ENCODE data around the gene PDE6A. TPM values are rescaled to one million over a fixed set of nuclear protein-coding genes. Genes with fewer than 3 reads are reported as not detected.
"Not testable (repeated sequence)": the region's sequence is repeated elsewhere in the genome, so short reads cannot be mapped to it uniquely, and the experiment has no call there.

Gene PDE6A
- total RNA-seq, 6 experiments from 2014 or later: not detected

DNA sequence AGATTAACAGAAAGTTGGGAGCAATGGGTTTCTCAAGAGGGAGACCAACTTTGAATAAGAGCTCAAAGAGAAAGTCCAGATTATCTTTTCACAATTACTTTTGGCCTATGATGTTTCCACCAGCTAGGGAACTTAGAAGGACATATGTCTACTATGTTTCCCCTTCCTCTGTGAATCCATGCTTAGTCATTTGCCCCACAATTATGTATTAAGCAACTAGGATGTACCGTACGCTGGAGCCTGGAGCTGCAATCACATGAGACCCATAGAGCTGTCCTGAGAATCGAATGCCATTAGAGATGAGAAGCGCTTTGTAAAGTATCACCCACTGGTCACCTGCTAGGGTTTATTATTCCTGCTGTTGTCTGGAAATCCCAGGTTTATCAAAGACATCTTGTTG lies 78.8 kb downstream of the PDE6A start:
- H3K36me3 Mint-ChIP-seq (ENCODE audit: low read depth): peaks cover 8% of the 10 kb centered on the region; the same call in 1 of the 2 replicates
- TF ChIP-seq, protein P1, sequence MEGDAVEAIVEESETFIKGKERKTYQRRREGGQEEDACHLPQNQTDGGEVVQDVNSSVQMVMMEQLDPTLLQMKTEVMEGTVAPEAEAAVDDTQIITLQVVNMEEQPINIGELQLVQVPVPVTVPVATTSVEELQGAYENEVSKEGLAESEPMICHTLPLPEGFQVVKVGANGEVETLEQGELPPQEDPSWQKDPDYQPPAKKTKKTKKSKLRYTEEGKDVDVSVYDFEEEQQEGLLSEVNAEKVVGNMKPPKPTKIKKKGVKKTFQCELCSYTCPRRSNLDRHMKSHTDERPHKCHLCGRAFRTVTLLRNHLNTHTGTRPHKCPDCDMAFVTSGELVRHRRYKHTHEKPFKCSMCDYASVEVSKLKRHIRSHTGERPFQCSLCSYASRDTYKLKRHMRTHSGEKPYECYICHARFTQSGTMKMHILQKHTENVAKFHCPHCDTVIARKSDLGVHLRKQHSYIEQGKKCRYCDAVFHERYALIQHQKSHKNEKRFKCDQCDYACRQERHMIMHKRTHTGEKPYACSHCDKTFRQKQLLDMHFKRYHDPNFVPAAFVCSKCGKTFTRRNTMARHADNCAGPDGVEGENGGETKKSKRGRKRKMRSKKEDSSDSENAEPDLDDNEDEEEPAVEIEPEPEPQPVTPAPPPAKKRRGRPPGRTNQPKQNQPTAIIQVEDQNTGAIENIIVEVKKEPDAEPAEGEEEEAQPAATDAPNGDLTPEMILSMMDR (IDR thresholded peaks at IDR 0.05): no peak
- peaks cover 9% of the 10 kb centered on the region; the same call in 1 of the 2 replicates for H3K9me3 Mint-ChIP-seq
- H3K27ac Mint-ChIP-seq: no peak overlapping the region
- no peak overlapping the region for H3K4me3 Mint-ChIP-seq
- H3K27me3 Mint-ChIP-seq (ENCODE audit: insufficient read depth): peaks cover 38% of the 10 kb centered on the region
- DNase-seq: no peak
- no peaks in the 10 kb centered on the region for H3K4me1 Mint-ChIP-seq (ENCODE audit: low read depth)

DNA sequence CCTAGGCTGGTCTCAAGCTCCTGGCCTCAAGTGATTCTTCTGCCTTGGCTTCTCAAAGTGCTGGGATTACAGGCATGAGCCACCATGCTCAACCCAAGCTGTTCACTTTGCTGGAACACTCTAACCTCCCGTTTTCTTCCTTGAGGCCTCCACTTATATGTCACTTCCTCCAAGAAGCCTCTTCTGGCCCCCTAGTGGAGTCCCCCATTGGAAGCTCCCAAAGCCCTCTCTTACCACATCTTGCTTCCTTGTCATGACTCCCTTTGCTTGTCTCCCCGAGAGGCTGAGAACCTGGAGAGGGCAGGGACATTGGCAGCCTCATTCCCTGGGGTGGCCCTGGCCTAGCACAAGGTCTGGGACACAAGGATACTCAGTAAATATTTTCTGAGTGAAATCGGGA lies 80.8 kb downstream of the PDE6A start:
- no peak for DNase-seq
- H3K4me3 Mint-ChIP-seq: no peak overlapping the region
- peaks cover 35% of the 10 kb centered on the region for H3K27me3 Mint-ChIP-seq (ENCODE audit: insufficient read depth)
- no peak overlapping the region for H3K27ac Mint-ChIP-seq
- TF ChIP-seq, protein P1 (IDR thresholded peaks at IDR 0.05): no peak
- H3K4me1 Mint-ChIP-seq (ENCODE audit: low read depth): no peaks in the 10 kb centered on the region
- peaks cover 8% of the 10 kb centered on the region; the same call in 1 of the 2 replicates for H3K36me3 Mint-ChIP-seq (ENCODE audit: low read depth)
- H3K9me3 Mint-ChIP-seq: peaks cover 9% of the 10 kb centered on the region; the same call in 1 of the 2 replicates

DNA sequence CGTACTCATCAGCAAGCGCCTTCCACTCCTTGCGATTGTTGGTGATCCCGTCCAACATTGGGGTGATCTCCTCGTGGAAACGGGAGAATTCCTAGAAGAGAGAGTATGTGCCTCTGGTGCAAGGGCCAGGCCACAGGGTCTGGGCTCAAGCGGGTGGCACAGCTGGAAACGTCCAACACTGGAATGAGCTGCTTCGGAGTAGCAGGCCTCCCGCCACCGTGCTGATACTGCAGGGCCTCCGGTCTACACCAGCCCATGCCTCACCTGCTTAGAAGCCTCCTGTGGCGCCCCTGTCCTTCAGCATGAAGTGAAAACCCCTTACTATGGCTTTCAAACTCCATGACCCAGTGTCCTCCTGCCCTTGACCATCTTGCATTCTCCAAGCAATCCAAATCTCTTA lies 81.4 kb downstream of the PDE6A start:
- peaks cover 35% of the 10 kb centered on the region for H3K27me3 Mint-ChIP-seq (ENCODE audit: insufficient read depth)
- H3K36me3 Mint-ChIP-seq (ENCODE audit: low read depth): peaks cover 8% of the 10 kb centered on the region; the same call in 1 of the 2 replicates
- TF ChIP-seq, protein P1 (IDR thresholded peaks at IDR 0.05): no peak

DNA sequence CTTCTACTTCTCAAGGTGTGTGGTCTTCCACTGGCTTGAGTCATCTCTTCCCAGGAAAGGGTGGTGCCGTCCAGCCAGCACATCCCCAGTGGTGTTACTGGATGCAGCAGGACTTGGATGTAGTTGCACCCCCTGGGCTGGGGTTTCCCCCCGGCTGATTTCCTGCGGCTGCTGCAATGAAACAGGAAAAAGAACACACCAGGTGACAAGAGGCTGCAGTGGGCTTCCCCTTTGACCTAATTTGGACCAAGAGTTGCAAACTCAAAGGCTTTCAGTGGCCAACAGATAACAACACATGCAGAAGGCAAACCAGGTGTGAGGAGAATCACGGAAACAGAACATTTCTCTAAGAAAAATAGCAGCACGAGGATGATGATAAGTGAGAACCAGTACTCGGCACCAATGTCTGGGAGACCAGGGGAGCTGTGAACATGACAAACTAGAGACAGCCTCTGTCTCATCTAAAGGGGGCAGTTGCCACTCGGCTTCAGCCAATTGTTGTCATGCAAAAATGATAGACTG lies 83.7 kb downstream of the PDE6A start:
- no peak for DNase-seq

More for the DNA sequence above, 81.4 kb downstream of the PDE6A start:
- H3K4me1 Mint-ChIP-seq (ENCODE audit: low read depth): no peaks in the 10 kb centered on the region
- peaks cover 9% of the 10 kb centered on the region; the same call in 1 of the 2 replicates for H3K9me3 Mint-ChIP-seq
- no peak overlapping the region for H3K4me3 Mint-ChIP-seq
- no peak for DNase-seq
- H3K27ac Mint-ChIP-seq: no peak overlapping the region

DNA sequence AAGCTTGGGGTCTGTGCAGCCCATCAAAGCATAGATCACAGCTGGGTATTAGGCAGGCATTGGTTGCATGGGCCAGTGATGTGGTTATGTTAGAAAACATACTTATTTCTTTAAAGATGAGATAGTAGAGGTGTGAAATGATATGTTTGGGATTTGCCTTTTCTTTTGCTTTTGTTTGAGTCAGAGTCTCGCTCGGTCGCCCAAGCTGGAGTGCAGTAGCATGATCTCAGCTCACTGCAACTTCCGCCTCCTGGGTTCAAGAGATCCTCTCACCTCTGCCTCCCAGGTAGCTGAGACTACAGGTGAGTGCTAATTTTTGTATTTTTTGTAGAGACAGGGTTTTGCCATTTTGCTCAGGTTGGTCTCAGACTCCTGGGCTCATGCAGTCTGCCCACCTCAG lies 84.8 kb downstream of the PDE6A start:
- Mint-ChIP-seq H3K4me3 (no peak overlapping the region), H3K36me3 (ENCODE audit: low read depth) (no peaks in the 10 kb centered on the region), H3K27me3 (ENCODE audit: insufficient read depth) (peaks cover 22% of the 10 kb centered on the region), H3K27ac (no peak overlapping the region), H3K9me3 (no peaks in the 10 kb centered on the region), H3K4me1 (ENCODE audit: low read depth) (no peaks in the 10 kb centered on the region)
- no peak for DNase-seq
- TF ChIP-seq, protein P1 (IDR thresholded peaks at IDR 0.05): no peak

More for the DNA sequence above, 83.7 kb downstream of the PDE6A start:
- Mint-ChIP-seq H3K36me3 (ENCODE audit: low read depth) (peaks cover under 1% of the 10 kb centered on the region; the same call in 1 of the 2 replicates), H3K27ac (no peak overlapping the region), H3K4me3 (no peak overlapping the region), H3K4me1 (ENCODE audit: low read depth) (no peaks in the 10 kb centered on the region), H3K9me3 (peaks cover 3% of the 10 kb centered on the region; the same call in 1 of the 2 replicates), H3K27me3 (ENCODE audit: insufficient read depth) (peaks cover 28% of the 10 kb centered on the region)
- TF ChIP-seq, protein P1 (IDR thresholded peaks at IDR 0.05): no peak

DNA sequence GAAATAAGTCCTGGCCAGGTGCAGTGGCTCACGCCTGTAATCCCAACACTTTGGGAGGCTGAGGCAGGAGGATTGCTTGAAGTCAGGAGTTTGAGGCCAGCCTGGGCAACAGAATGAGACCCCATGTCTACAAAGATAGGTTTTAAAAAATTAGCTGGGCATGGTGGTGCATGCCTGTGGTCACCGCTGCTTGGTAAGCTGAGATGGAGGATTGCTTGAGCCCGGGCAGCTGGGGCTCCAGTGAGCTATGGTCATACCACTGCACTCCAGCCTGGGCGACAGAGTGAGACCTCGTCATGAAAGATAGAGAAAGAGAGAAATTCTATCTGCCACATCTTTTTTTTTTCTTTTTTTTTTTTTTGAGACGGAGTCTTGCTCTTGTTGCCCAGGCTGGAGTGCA lies 86.1 kb downstream of the PDE6A start:
- H3K36me3 Mint-ChIP-seq (ENCODE audit: low read depth); H3K27ac Mint-ChIP-seq: not testable (repeated sequence)
- H3K27me3 Mint-ChIP-seq (ENCODE audit: insufficient read depth): peaks cover 24% of the 10 kb centered on the region

More for the DNA sequence above, 86.1 kb downstream of the PDE6A start:
- H3K4me1 Mint-ChIP-seq (ENCODE audit: low read depth); H3K9me3 Mint-ChIP-seq; H3K4me3 Mint-ChIP-seq; DNase-seq: not testable (repeated sequence)

Measured in HFFc6 (cell line).